SIG-M5 treated with dmso at 0.1 percent for 504 hours (cell line): ENCODE data around the gene SYTL3.

Source experiments
- DNase-seq: peaks from one replicate; lab custom pipeline; 2025; ENCODE audit not compliant: unreplicated experiment; lab: John Stamatoyannopoulos, UW

SYTL3 gene

GRCh38 chr6:158756977-158757752, 107.3 kb downstream of the SYTL3 start:
- DNase-seq: no peak

GRCh38 chr6:158757753-158758090, 107.9 kb downstream of the SYTL3 start:
- DNase-seq: no peak

- DNase-seq: no peak
These were observed 108.6 kb downstream of the SYTL3 start for GRCh38 chr6:158758451-158758860.

GRCh38 chr6:158758941-158759479, 109.2 kb downstream of the SYTL3 start:
- no peak for DNase-seq

GRCh38 chr6:158759966-158760617, 110.2 kb downstream of the SYTL3 start:
- DNase-seq: no peak

GRCh38 chr6:158760618-158761250, 110.9 kb downstream of the SYTL3 start:
- DNase-seq: no peak

GRCh38 chr6:158761746-158762145, 111.9 kb downstream of the SYTL3 start:
- DNase-seq: no peak

GRCh38 chr6:158762787-158763433, 113.1 kb downstream of the SYTL3 start:
- no peak for DNase-seq

GRCh38 chr6:158763434-158764182, 113.8 kb downstream of the SYTL3 start:
- no peak for DNase-seq

- no peak for DNase-seq
These were observed 114.5 kb downstream of the SYTL3 start for GRCh38 chr6:158764183-158764849.

- DNase-seq: no peak
These were observed 115.1 kb downstream of the SYTL3 start for GRCh38 chr6:158764926-158765325.

- no peak for DNase-seq
These were observed 115.7 kb downstream of the SYTL3 start for GRCh38 chr6:158765499-158766068.

- no peak for DNase-seq
These were observed 117.0 kb downstream of the SYTL3 start for GRCh38 chr6:158766621-158767455.

- no peak for DNase-seq
These were observed 117.9 kb downstream of the SYTL3 start for GRCh38 chr6:158767709-158768108.

- no peak for DNase-seq
These were observed 118.6 kb downstream of the SYTL3 start for GRCh38 chr6:158768436-158768835.

- DNase-seq: no peak
These were observed 119.4 kb downstream of the SYTL3 start for GRCh38 chr6:158769234-158769770.

- no peak for DNase-seq
These were observed 120.0 kb downstream of the SYTL3 start for GRCh38 chr6:158769771-158770432.
